PC-3 (cell line): ENCODE measurements around the gene MDM1.

Experiments
- CTCF ChIP-seq: fragments of 300-600 bp; sonication (generic); conservative IDR thresholded peaks from 2 replicates; pipeline ENCODE4 v1.5.1; 2017; ENCODE audit warnings: antibody characterized with exemption, low read depth, mild to moderate bottlenecking, low read length
- EZH2 ChIP-seq: fragments of 300-600 bp; sonication (generic); IDR thresholded peaks from one replicate; pipeline ENCODE4 v1.6.1; 2017; ENCODE audit warnings: antibody characterized with exemption, mild to moderate bottlenecking, low read length; ENCODE audit not compliant: unreplicated experiment

GRCh38 chr12:68326716-68327115 is 5.4 kb downstream of the MDM1 start:
- TF ChIP-seq CTCF (no peak), EZH2 (no peak)
